ENCODE measurements around the gene CMSS1.

The CMSS1 gene

GRCh38 chr3:100125161-100125938 is 307.7 kb downstream of the CMSS1 start:
- in situ Hi-C loops (cut with MboI; ENCODE audit: low sequenced_read_pairs, unreplicated experiment), result no loop called here
- no peak for TF ChIP-seq CTCF (IDR thresholded peaks at IDR 0.05; ENCODE audit: borderline replicate concordance, control extremely low read depth, extremely low read depth, insufficient read depth, missing control alignments)
- DNase-seq (ENCODE audit: low spot score), result no peak

GRCh38 chr3:100127792-100128191 is 310.1 kb downstream of the CMSS1 start:
- no peak for TF ChIP-seq CTCF (IDR thresholded peaks at IDR 0.05; ENCODE audit: borderline replicate concordance, control extremely low read depth, extremely low read depth, insufficient read depth, missing control alignments)
- in situ Hi-C loops (cut with MboI; ENCODE audit: low sequenced_read_pairs, unreplicated experiment), result no loop called here
- DNase-seq (ENCODE audit: low spot score), result no peak

DNA sequence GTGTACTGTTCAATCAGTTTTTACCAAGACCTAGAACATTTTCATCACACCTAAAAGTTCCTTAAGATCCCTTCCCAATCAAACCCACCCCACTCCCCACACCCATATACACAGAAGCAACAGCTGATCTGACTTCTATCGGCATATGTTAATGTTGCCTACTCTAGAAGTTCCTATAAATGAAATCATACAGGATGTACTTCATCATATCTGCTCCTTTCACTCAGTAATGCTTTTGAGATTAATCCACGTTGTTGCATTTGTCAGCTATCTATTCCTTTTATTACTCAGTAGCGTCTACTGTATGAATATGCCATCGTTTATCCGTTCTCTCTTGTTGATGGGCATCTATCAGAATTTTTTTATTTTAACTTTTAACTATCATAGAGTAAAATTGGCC is 310.9 kb downstream of the CMSS1 start:
- in situ Hi-C loops (cut with MboI; ENCODE audit: low sequenced_read_pairs, unreplicated experiment), result no loop called here
- TF ChIP-seq CTCF (IDR thresholded peaks at IDR 0.05; ENCODE audit: borderline replicate concordance, control extremely low read depth, extremely low read depth, insufficient read depth, missing control alignments), result no peak
- no peak for DNase-seq (ENCODE audit: low spot score)

- in situ Hi-C loops (cut with MboI; ENCODE audit: low sequenced_read_pairs, unreplicated experiment), result no loop called here
- DNase-seq (ENCODE audit: low spot score), result no peak
- TF ChIP-seq CTCF (IDR thresholded peaks at IDR 0.05; ENCODE audit: borderline replicate concordance, control extremely low read depth, extremely low read depth, insufficient read depth, missing control alignments), result no peak
These were observed 312.3 kb downstream of the CMSS1 start for GRCh38 chr3:100129941-100130340.

- in situ Hi-C loops (cut with MboI; ENCODE audit: low sequenced_read_pairs, unreplicated experiment), result no loop called here
- DNase-seq (ENCODE audit: low spot score), result no peak
- TF ChIP-seq CTCF (IDR thresholded peaks at IDR 0.05; ENCODE audit: borderline replicate concordance, control extremely low read depth, extremely low read depth, insufficient read depth, missing control alignments), result no peak
These were observed 313.6 kb downstream of the CMSS1 start for GRCh38 chr3:100131241-100131640.

- TF ChIP-seq CTCF (IDR thresholded peaks at IDR 0.05; ENCODE audit: borderline replicate concordance, control extremely low read depth, extremely low read depth, insufficient read depth, missing control alignments), result no peak
- no peak for DNase-seq (ENCODE audit: low spot score)
- in situ Hi-C loops (cut with MboI; ENCODE audit: low sequenced_read_pairs, unreplicated experiment), result no loop called here
These were observed 319.3 kb downstream of the CMSS1 start for GRCh38 chr3:100136921-100137320.
